ENCODE data around the gene RELCH.

Gene RELCH

DNA sequence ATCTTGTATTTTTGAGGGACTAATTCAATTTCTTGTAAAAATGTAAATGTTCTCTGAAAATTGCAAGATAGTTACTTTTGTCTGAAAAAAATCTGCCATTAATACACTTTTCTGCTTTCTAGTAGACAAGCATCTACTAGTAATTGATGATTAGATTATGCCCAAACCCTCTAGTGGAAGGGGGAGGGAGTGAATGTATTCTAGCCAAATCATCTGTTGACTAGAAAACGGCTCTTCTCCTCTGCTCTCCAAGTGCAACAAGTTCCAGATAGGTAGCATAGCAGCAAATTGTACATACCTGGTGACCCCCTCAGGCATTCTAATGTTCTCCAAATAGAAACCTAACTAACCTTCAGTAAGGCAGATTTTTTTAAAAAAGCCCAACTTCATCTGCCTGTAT lies 58.6 kb downstream of the RELCH start:
- DNase-seq (ENCODE audit: low read depth, low spot score) = no peak

DNA sequence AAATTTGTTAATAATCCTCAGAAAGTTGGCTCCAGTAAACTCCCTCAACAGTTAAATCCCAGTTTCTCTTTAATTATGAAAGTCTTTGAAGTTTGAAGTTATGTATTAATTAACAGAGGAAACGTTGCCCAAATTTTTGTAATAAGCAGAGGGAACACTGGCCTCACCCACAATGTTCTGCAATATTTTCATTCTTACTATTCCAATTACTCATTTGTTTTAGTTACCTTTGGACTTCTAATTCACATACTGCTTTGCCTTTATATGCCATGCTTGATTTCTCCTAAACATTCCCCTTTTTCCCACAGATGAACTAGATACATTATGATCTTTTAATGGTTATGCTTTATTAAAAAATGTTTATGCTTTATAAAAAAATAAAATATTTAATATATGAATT lies 61.3 kb downstream of the RELCH start:
- no peak for DNase-seq (ENCODE audit: low read depth, low spot score)
- no peak overlapping the region for H3K4me3 ChIP-seq (ENCODE audit: low read length)

More for the DNA sequence above, 58.6 kb downstream of the RELCH start:
- no peak overlapping the region for H3K4me3 ChIP-seq (ENCODE audit: low read length)

DNA sequence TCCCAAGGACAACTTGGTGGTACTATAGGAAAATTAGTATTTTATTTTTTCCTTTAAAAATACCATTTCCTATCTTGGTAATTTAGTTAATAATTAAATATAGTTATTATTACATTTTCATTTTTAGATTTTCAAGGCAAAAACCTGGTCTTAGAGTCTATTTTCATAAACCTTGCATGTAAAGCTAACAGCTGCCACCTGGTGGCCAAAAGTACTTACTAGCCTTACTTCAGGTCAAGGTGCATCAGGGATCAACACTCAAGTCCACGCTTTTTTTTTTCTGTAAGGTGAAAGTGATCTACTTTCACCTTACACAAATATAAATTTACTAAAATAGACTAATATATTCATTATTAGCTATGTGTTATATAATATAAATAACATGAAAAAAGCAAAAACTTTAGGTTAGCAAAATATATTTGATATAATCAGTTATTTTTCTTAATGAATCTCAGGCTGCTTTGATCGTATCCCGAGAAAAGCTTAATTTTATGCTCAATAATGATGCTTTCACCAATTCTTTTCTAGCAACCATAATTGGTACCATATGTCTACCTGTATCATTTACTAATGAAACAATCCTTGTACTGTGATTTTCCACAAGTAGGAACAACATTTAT lies 62.5 kb downstream of the RELCH start:
- DNase-seq (ENCODE audit: low read depth, low spot score) = peak; percentile 73
- H3K4me3 ChIP-seq (ENCODE audit: low read length) = no peak overlapping the region

DNA sequence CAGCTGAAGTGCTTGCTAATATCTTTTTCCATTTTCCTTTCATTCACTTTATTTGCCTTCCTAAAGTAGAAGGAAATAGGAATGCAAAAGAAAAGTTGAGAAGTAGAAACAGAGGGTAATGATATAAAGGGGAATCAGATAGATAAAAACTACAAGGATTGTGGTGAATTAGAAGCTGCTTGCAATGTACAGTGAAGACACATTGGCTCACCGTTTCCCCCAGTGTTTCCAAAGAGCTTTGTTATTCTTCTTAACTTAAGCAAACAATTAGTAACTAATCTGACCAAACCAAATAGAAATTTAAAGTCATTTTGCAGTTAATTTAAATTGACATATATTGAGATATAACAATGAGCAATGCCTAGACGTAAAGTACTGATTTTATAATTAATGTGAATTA lies 63.4 kb downstream of the RELCH start:
- H3K4me3 ChIP-seq (ENCODE audit: low read length) = no peak overlapping the region
- DNase-seq (ENCODE audit: low read depth, low spot score) = no peak

DNA sequence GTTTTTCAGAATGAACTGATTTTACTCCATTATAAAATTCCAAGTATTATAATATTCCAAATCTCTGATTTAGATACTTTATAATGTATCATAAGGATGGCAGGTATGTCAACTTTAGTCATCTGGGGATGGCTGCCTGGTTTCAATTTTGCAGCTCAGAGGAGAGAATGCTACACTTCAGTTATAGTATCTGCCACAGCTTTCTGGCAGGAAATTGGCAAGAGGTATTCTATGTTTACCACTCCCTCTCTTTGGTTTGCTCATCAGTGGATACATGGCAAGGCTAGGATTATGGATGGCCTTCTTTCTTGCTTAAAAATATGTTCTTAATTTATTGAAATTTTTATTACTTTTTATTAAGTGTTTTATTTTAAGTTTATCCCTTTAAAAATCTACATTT lies 71.0 kb downstream of the RELCH start:
- DNase-seq (ENCODE audit: low read depth, low spot score) = no peak
- no peak overlapping the region for H3K4me3 ChIP-seq (ENCODE audit: low read length)

DNA sequence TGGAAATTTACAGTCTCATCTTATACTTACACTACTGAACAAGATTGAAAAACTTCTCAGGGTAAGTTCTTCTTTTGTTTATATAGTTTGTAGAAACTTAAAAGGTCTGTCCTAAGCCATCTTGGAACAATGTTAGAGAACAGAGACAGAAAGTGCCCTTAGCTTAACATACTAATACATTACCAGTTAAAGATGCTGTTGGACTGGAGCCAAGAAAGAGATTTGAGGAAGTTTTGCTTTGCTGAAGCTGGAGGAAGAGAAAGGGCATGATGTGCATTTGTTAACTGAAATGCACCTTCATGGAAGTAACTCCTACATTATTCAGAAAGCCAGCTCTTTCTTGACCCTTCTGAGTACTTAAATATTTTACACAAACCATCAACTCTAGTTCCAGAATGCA lies 71.6 kb downstream of the RELCH start:
- no peak overlapping the region for H3K4me3 ChIP-seq (ENCODE audit: low read length)
- DNase-seq (ENCODE audit: low read depth, low spot score) = no peak

DNA sequence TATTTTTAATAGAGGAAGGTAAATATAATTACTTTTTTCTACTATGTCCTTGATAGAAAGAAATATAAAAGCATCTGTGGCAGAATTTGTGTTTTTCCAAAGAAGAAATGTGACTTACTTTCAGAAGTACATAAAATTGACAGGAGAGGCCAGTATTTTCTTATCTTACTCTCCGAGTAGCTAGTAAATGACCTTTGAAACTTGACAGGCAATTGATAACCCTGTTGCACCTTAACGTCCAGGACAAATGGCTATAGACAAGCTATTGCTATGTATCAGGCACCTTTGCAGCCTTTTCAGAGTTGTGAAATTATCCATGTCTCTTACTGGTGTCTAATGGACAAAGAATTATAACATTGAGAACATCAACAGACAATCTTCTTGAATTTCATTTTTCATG lies 75.0 kb downstream of the RELCH start:
- H3K4me3 ChIP-seq (ENCODE audit: low read length) = no peak overlapping the region
- DNase-seq (ENCODE audit: low read depth, low spot score) = no peak

DNA sequence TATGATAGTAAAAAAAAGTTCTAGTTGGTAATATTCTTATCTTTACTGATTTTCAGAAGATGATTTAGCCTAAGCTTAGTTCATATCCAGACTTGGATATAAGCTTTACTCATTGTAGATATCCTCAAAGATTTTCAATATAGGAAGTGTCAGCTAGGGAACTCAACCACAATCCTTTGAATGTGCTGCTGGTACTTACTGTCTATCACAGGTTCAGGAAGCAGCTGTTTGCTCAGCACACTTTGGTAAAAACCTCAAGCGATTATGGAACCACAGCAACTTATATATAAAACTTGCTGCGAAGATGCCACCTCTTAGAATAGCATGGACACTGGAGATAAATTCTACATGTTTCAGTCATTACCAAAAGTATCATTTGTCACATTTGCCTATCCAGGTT lies 77.9 kb downstream of the RELCH start:
- DNase-seq (ENCODE audit: low read depth, low spot score) = peak; percentile 96

DNA sequence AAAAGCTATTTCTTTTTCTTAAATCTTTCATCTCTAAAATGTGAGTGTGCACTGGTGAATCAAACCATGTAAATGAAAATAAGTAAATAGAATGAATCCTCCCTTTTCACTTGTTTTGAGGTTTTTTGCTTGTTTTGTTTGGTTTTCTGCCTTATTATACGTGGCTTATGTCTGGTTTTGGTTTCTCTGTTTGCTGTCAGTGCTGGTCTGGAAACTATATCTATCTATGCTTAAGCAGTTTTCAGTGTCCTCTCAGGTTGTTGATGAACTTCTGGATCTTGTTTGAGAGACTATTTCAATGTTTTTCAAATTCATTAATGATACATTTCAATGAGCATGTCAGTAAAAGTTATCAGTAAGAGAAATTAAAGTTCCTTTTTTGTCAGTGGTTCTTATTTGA lies 90.0 kb downstream of the RELCH start:
- DNase-seq (ENCODE audit: low read depth, low spot score) = no peak

More for the DNA sequence above, 77.9 kb downstream of the RELCH start:
- H3K4me3 ChIP-seq (ENCODE audit: low read length) = no peak overlapping the region

DNA sequence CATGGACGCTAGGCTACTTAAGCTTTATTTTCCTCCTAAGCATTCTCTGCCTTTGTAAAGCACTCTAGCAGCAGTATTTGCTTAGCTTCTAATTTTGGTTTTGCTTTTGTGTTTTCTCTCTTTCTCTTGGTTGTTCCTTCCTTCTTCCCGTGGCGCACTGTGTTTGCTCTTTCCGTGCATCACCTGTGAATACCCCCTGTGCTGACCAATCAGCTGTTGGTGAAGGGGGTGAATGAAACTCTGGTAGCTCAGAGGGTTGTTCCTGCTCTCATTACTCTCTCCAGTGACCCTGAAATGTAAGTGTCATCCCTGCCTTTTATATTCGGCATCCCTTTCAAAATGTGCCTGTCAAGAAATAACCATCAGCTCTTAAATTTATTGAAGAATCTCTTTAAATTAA lies 92.5 kb downstream of the RELCH start:
- DNase-seq (ENCODE audit: low read depth, low spot score) = no peak

More for the DNA sequence above, 90.0 kb downstream of the RELCH start:
- no peak overlapping the region for H3K4me3 ChIP-seq (ENCODE audit: low read length)

DNA sequence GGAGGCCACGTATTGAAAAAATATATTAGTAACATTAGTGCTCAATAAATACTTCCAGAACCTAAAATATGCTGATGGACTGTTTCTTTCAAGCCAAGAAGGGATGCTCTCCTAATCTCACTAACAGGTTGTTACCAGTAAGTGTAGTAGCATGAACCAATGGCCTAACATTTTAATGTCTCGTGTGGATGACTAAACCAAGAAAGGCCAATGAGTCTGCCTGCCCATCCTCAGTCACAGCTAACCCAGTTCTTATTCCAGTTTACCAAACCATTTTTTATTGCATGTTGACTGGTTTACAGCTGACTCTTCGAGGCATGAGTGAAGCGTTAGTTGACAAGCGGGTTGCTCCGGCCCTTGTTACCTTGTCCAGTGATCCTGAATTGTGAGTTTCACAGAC lies 93.0 kb downstream of the RELCH start:
- DNase-seq (ENCODE audit: low read depth, low spot score) = no peak
- no peak overlapping the region for H3K4me3 ChIP-seq (ENCODE audit: low read length)

More for the DNA sequence above, 92.5 kb downstream of the RELCH start:
- no peak overlapping the region for H3K4me3 ChIP-seq (ENCODE audit: low read length)

DNA sequence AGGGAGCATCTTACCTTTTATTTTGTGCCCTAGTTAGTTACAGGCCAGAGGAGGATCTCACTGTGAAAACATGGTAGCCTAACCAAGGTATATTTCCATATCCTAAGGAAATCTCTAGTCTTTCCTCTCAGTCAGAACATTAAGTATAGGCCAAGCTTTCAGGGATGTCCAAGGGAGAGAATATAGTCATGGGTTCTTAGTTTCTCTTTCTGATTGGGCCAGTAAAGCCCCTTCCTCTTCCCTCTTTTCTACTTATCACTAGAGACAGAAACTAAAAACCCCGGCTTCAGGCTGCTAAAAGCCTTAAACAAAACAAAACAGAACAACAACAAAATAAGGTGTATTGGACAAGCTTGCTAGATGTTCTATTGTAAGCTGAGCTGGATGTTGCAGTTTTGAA lies 93.7 kb downstream of the RELCH start:
- DNase-seq (ENCODE audit: low read depth, low spot score) = no peak
- H3K4me3 ChIP-seq (ENCODE audit: low read length) = no peak overlapping the region

DNA sequence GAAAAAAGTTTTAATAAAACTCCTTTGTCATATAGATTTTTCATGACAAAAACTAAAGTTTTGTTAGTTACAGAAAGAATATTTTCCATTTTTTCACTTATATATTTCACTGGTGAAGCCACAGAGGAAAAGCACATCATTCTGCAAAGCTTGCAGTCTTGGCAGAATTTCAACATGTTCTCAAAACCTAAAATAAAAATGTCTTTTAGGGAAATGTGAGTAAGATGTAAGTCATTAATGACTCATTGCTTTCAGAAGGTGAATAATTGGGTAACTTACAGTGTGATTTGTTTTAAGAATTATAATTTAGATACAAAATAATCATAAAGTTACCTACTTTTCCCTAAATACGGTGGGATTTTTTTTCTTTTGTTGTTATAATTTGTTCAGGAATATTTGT lies 94.6 kb downstream of the RELCH start:
- H3K4me3 ChIP-seq (ENCODE audit: low read length) = no peak overlapping the region
- DNase-seq (ENCODE audit: low read depth, low spot score) = no peak

DNA sequence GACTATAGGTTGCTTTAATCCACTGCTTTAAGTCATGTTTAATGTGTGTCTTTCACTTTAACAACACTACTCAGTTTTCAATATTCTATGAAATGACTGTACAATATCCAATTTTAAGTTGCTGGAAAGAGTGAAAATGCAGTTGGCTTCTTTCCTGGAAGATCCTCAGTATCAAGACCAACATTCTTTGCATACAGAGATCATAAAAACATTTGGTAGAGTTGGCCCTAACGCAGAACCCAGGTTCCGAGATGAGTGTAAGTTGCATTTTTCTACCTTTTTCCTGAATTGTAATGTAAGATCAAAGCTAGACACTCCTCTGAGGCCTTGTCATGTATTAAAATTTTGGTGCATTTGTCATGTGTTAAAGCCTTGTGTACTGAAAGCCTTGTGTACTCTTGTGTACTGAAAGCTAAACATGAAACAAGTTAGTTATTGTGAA lies 95.2 kb downstream of the RELCH start:
- H3K4me3 ChIP-seq (ENCODE audit: low read length) = no peak overlapping the region
- no peak for DNase-seq (ENCODE audit: low read depth, low spot score)

DNA sequence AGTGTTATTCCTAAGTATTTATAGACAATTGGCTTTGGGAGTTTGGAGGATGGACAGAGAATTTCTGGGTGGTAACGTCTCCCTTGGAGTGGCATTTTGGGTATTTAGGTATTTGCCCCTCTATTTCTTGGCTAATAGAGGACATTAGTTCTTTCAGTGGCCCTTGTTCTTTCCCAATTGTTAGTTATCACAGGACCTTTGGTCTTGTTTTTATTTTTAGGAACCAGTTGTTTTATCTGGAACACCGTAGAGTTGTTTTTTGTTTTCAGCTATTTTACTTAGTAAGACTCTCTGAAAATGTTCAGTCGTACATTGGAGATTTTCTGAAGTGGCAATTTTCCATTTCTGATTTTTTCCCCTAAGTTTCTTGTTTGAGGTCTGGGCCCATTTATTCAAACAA lies 97.6 kb downstream of the RELCH start:
- H3K4me3 ChIP-seq (ENCODE audit: low read length) = no peak overlapping the region
- DNase-seq (ENCODE audit: low read depth, low spot score) = no peak

DNA sequence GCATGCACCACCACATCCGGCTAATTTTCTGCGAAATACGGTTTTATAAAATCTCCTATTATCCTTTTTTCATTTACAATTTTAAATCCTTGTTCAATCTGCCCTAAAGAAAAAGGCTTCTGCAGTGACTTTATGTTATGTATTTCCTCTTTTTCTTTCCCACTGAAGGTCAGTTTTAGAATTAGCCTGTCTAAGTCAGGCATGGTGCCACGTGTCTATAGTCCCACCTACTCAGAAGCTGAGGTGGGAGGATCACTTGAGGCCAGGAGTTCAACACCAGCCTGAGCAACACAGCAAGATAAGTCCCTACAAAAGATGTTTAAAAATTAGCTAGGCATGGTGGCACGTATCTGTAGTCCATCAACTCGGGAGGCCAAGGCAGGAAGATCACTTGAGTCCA lies 98.2 kb downstream of the RELCH start:
- DNase-seq (ENCODE audit: low read depth, low spot score) = no peak

DNA sequence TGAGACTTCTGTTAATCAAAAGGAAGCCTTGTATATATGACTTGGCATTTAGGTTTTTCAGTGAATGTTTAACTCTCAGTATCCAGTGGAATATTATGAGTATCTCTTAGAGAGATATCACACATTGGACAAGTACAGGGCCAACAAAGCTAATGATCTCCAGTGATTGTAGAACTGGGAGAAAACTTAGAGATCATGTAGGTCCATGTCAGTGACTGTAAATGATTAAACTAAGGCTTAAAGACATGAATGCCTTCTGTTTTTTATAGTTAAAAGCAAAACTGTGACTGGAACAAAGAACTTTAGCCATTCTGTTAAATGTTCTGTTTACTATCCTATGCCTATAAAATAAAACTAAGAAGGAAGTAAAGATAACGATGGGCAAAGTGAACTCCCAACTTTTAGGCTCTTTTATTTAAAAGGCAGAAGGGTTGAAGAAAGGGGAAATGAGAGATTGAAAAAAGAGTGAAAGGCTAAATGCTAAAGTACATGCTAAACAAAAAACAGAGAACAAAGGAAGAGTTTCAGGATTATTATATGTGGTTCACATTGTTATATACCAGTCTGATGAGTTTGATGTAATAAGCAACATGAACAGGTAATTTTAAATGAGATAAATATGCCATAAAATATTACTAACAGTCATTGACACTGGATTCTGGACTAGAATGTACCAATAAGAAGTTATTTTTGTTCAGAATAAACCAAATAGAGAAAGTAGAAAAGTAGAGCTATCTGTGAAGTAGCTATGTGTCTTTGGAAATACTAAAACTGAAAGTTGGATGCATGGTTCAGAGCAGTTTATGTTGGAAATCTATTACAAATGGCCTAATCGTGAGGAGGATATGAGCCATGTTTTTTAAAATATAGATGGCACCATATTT lies 101.0 kb downstream of the RELCH start:
- DNase-seq (ENCODE audit: low read depth, low spot score) = no peak
- H3K4me3 ChIP-seq (ENCODE audit: low read length) = no peak overlapping the region

More for the DNA sequence above, 98.2 kb downstream of the RELCH start:
- H3K4me3 ChIP-seq (ENCODE audit: low read length) = no peak overlapping the region

DNA sequence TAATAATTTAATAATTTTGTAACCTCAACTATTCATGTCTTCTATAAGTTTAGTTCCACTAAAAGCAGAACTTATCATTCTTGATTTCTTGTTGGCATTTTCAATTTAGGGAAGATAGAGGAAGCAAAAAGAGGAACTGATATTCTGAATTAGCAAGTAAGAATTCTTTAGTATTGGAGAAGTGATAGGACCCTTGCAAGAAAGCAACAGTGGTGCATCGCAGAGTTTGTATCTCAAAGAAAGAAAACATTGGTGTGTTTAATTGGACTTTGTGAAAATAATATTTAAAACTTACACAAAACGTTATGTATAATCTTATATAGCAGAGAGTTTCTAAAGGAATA lies 101.6 kb downstream of the RELCH start:
- H3K4me3 ChIP-seq (ENCODE audit: low read length) = no peak overlapping the region
- DNase-seq (ENCODE audit: low read depth, low spot score) = no peak

DNA sequence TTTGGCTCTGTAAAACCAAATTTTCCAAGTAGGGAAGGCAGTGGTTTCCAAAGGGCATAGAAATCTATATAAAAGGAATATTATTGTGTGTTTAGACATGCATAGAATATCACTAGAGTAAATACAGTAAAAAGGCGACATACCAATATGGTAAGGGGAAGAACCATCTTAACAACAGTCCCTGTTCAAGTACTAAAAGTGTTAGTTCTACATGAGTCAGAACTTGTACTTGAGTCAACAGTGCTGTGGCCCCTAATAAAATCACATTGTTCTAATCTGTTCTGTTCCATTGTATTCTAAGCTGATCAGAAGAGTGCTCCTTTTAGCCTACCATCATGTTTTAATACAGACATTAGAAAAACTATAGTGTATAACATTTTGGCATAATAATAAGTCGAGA lies 102.0 kb downstream of the RELCH start:
- no peak for DNase-seq (ENCODE audit: low read depth, low spot score)
- H3K4me3 ChIP-seq (ENCODE audit: low read length) = no peak overlapping the region

DNA sequence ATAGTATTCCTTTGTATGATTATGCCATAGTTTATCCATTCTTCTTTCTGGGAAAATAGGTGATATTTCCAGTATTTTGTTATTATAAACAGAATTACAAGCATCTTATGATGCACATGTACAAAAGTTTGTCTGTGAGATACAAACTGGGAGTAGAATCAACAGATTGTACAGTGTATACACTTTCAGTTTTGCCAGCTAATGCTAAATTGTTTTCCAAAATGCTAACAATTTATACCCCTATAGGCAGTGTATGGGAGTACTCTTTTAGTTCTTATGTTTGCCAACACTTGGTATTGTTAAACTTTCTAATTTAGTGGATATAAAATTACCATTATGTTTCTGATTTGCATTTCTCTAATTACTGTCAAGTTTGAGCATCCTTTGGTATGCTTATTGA lies 107.0 kb downstream of the RELCH start:
- no peak overlapping the region for H3K4me3 ChIP-seq (ENCODE audit: low read length)
- no peak for DNase-seq (ENCODE audit: low read depth, low spot score)

Data from Jurkat, Clone E6-1 (cell line).